SJCRH30 (cell line): ENCODE data around the gene VRK3. TPM values are rescaled to one million over a fixed set of nuclear protein-coding genes. Genes with fewer than 3 reads are reported as not detected.
"Not testable (repeated sequence)": the region's sequence is repeated elsewhere in the genome, so short reads cannot be mapped to it uniquely, and the experiment has no call there.

ENCODE experiments used
- DNase-seq, 2 experiments: peaks; one replicate each; pipeline ENCODE4 v3.0.0-alpha.2; 2015 to 2020
- H3K27ac ChIP-seq: fragments of 250-450 bp; sonication (Bioruptor Pico); 2 replicates; pipeline ENCODE4 v1.5.1; 2020; ENCODE audit warnings: mild to moderate bottlenecking, moderate library complexity
- H3K27me3 ChIP-seq: fragments of 250-450 bp; sonication (Bioruptor Pico); 2 replicates; pipeline ENCODE4 v1.5.1; 2020; ENCODE audit warnings: mild to moderate bottlenecking, moderate library complexity
- H3K36me3 ChIP-seq: fragments of 250-450 bp; sonication (Bioruptor Pico); 2 replicates; pipeline ENCODE4 v1.5.1; 2020; ENCODE audit warnings: mild to moderate bottlenecking, moderate library complexity
- H3K4me1 ChIP-seq: fragments of 250-450 bp; sonication (Bioruptor Pico); 2 replicates; pipeline ENCODE4 v1.5.1; 2020; ENCODE audit warnings: mild to moderate bottlenecking, moderate library complexity
- H3K4me3 ChIP-seq: fragments of 250-450 bp; sonication (Bioruptor Pico); 2 replicates; pipeline ENCODE4 v1.5.1; 2020; ENCODE audit warnings: mild to moderate bottlenecking, moderate library complexity
- H3K9me3 ChIP-seq: fragments of 250-450 bp; sonication (Bioruptor Pico); replicated peaks from 2 replicates; pipeline ENCODE4 v1.5.1; 2020; ENCODE audit warnings: mild to moderate bottlenecking, moderate library complexity
- total RNA-seq: library from RNA; depleted of rRNA; stranded (reverse); fragments of >200 nt; shearing (Covaris generic); gene quantifications from 2 replicates; pipeline ENCODE4 v1.2.3, GENCODE V29; 2014

VRK3 gene
- total RNA-seq, 1 experiment from 2014 or later, result 23.1 TPM

DNA sequence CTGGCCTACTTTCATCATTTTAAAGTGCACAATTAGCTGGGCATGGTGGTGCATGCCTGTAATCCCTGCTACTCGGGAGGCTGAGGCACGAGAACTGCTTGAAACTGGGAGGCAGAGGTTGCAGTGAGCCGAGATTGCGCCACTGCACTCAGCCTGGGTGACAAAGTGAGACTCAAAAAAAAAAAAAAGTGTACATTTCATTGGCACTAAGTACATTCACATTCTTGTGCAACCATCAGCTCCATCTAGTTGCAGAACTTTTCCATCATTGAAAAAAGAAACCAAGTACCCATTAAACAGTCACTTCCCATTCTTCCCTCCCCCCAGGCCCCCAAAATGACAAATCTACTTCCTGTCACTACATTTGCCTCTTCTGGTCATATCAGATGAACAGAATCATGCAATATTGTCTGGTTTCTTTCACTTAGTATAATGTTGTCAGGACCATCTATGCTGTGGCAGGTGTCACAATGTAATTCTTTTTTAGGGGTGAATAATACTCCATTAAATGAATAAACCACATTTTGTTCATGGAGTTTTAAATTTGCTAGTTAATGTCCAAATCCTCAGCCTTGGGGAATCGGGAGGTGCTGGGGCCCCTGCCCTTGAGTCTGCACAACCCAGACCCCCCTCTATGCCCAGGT, 56.8 kb downstream of the VRK3 start:
- no peak for DNase-seq
- 0 out of 2 replicates have a peak, but pooled peaks cover 4% of the 10 kb centered on the region for H3K27me3 ChIP-seq

DNA sequence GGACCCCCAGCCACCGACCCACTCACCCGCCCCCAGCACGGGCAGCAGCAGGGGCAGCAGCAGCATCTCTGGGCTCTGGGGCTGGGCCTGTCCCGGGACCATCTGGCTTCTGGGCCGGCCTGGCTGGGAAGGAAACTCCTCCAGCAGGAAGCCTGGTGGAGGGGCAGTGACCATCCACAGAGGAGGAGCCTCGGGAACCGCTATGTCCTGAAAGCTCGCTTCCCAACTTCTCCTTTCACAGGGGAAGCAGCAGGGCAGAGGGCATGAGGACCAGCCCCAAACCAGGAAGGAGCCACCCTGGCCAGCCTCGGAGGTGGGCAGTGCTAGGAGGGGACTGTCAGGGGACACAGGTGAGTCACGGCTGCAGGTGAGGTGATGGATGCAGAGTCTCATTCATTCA, 64.2 kb downstream of the VRK3 start, which contains the start of gene SIGLEC11:
SIGLEC11 (minus strand) TSS at position 193 of the 400 bp plus-strand sequence; CDS start at position 102, 91 bp downstream.
- H3K36me3 ChIP-seq, H3K27ac ChIP-seq, H3K4me3 ChIP-seq, H3K9me3 ChIP-seq, H3K27me3 ChIP-seq, DNase-seq: not testable (repeated sequence)
- peaks cover 13% of the 10 kb centered on the region for H3K4me1 ChIP-seq

More for the DNA sequence above, 56.8 kb downstream of the VRK3 start:
- Histone ChIP-seq H3K4me3 (no peak overlapping the region), H3K27ac (no peak overlapping the region), H3K9me3 (no peaks in the 10 kb centered on the region), H3K4me1 (no peaks in the 10 kb centered on the region), H3K36me3 (no peaks in the 10 kb centered on the region)

DNA sequence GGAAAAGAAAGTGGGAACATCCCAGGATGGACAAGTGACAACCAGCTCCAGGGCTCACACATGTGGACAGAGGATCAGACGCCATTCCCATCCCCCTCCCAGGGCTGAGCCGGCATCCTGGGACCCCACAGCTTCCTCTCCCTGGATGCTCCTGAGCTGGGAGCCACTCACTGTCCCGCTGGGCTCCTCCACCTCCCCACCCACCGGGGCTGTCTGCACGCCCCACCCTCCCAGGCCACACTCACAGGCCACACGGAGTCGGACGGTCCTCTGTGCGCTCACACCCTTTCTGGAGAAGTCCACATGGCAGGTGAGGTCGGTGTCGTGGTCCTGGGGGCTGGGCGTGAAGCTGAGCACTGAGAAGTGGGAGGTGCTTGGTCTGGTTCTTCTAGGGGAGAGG, 65.3 kb downstream of the VRK3 start:
- not testable (repeated sequence) for H3K27ac ChIP-seq, H3K4me3 ChIP-seq, H3K36me3 ChIP-seq, H3K27me3 ChIP-seq, H3K9me3 ChIP-seq, DNase-seq
- peaks cover 14% of the 10 kb centered on the region for H3K4me1 ChIP-seq

GRCh38 chr19:49958596-49958995, 66.6 kb downstream of the VRK3 start:
- peaks cover 23% of the 10 kb centered on the region for H3K4me1 ChIP-seq
- H3K4me3 ChIP-seq, H3K27me3 ChIP-seq, H3K27ac ChIP-seq, H3K36me3 ChIP-seq, DNase-seq, H3K9me3 ChIP-seq: not testable (repeated sequence)

GRCh38 chr19:49958144-49958543, 67.0 kb downstream of the VRK3 start:
- H3K27ac ChIP-seq, H3K27me3 ChIP-seq, H3K4me3 ChIP-seq, H3K36me3 ChIP-seq, H3K9me3 ChIP-seq: not testable (repeated sequence)
- peaks cover 27% of the 10 kb centered on the region for H3K4me1 ChIP-seq
- DNase-seq, result peak in 1 of 2 experiments; percentile 21

DNA sequence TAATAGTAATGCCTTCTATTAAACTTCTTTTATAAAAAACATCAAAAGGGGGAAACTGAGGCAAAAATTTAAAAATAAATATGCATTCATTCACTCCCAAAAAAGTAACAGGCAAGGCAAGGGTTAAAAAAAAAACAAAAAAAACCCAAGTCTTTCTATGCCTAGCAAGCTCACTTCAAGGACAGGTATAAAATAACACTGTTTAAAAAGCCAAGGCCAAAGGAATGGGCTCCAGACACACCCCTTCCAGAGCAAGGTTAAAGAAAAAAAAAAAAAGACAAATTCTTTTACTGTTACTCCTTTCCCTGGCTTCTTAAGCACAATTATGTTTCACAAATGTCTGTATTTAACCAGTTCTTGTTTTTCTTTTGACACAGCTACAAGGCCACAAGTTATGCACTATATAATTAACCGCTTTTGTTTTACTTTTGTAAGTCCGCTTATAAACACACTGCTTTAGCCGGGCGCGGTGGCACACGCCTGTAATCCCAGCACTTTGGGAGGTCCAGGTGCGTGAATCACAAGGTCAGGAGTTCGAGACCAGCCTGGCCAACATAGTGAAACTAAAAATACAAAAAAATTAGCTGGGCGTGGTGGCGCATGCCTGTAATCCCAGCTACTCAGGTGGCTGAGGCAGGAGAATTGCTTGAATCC, 67.8 kb downstream of the VRK3 start:
- Histone ChIP-seq H3K36me3 (no peaks in the 10 kb centered on the region), H3K4me3 (no peak overlapping the region), H3K27me3 (peaks cover 3% of the 10 kb centered on the region), H3K9me3 (no peaks in the 10 kb centered on the region), H3K4me1 (peaks cover 32% of the 10 kb centered on the region), H3K27ac (no peak overlapping the region)
- peak in 1 of 2 experiments; percentile 15 for DNase-seq

GRCh38 chr19:49956115-49956495, 69.1 kb downstream of the VRK3 start:
- no peak for DNase-seq
- no peaks in the 10 kb centered on the region for H3K36me3 ChIP-seq
- peaks cover 3% of the 10 kb centered on the region for H3K27me3 ChIP-seq
- H3K4me1 ChIP-seq, result peaks cover 32% of the 10 kb centered on the region
- H3K9me3 ChIP-seq, result no peaks in the 10 kb centered on the region
- H3K27ac ChIP-seq, result peak overlapping the region; percentile 97
- peak overlapping the region; percentile 53 for H3K4me3 ChIP-seq

DNA sequence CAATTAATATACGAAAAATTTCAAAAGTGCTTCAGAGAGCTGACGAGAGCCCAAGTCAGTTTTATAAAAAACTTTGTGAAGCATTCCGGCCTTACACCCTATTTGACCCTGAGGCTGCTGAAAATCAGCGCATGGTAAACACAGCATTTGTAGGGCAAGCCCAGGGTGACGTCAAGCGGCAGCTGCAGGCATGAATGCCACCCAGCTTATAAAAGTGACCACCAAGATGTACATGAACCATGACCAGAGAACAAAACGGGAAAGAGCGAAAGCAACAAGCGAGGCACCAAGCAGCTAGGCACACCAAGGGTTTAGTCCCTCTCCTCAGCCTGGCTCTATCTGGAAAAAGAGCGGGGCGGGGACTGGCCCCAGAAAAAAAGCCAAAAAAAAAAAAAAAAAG, 70.2 kb downstream of the VRK3 start:
- peaks cover 32% of the 10 kb centered on the region for H3K4me1 ChIP-seq
- peak overlapping the region; percentile 53 for H3K4me3 ChIP-seq
- peak; percentile 90 to 94 for DNase-seq
- peak overlapping the region; percentile 97 for H3K27ac ChIP-seq
- no peaks in the 10 kb centered on the region for H3K36me3 ChIP-seq
- H3K9me3 ChIP-seq, result no peaks in the 10 kb centered on the region
- peaks cover 3% of the 10 kb centered on the region for H3K27me3 ChIP-seq

GRCh38 chr19:49954092-49954829, 70.9 kb downstream of the VRK3 start:
- H3K4me1 ChIP-seq, result peaks cover 32% of the 10 kb centered on the region
- peak; percentile 66 to 84 for DNase-seq
- peaks cover 3% of the 10 kb centered on the region for H3K27me3 ChIP-seq
- peak overlapping the region; percentile 53 for H3K4me3 ChIP-seq
- no peaks in the 10 kb centered on the region for H3K36me3 ChIP-seq
- no peaks in the 10 kb centered on the region for H3K9me3 ChIP-seq
- H3K27ac ChIP-seq, result peak overlapping the region; percentile 97

- Histone ChIP-seq H3K4me1 (peaks cover 32% of the 10 kb centered on the region), H3K4me3 (peak overlapping the region; percentile 53), H3K27ac (peak overlapping the region; percentile 97), H3K36me3 (no peaks in the 10 kb centered on the region), H3K9me3 (no peaks in the 10 kb centered on the region), H3K27me3 (peaks cover 3% of the 10 kb centered on the region)
- DNase-seq, result no peak
Measured at GRCh38 chr19:49953416-49953815, 71.8 kb downstream of the VRK3 start.

DNA sequence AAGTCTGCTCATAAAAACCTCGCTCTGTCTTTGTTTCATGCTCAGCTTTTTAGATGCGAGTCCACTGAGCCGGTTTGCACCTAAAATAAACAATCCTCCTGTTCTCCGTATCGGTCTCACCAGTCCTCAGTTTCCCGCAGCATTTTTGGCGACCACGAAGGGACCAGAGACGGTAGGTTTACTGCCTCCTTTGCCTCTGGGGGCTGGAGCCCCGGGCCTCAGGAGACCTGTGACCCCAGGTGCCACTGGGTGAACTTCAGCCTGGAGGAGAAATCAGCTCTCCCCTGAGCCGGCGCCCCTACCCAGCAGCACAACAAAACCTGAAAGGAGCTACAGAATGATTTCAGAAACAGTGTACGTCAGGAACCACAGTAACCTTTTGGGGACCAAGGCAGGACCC, 72.3 kb downstream of the VRK3 start:
- Histone ChIP-seq H3K27me3 (peaks cover under 1% of the 10 kb centered on the region), H3K36me3 (no peaks in the 10 kb centered on the region), H3K27ac (no peak overlapping the region; the same call in 1 of the 2 replicates), H3K9me3 (no peaks in the 10 kb centered on the region), H3K4me1 (peaks cover 30% of the 10 kb centered on the region), H3K4me3 (no peak overlapping the region)
- DNase-seq, result no peak

- no peaks in the 10 kb centered on the region for H3K27me3 ChIP-seq
- H3K27ac ChIP-seq, result no peak overlapping the region
- H3K4me3 ChIP-seq, result no peak overlapping the region
- H3K9me3 ChIP-seq, result no peaks in the 10 kb centered on the region
- DNase-seq, result no peak
- H3K36me3 ChIP-seq, result no peaks in the 10 kb centered on the region
- H3K4me1 ChIP-seq, result peaks cover 28% of the 10 kb centered on the region
Measured at GRCh38 chr19:49952479-49952836, 72.7 kb downstream of the VRK3 start.

- DNase-seq, result no peak
Measured at GRCh38 chr19:49951806-49952478, 73.2 kb downstream of the VRK3 start.

DNA sequence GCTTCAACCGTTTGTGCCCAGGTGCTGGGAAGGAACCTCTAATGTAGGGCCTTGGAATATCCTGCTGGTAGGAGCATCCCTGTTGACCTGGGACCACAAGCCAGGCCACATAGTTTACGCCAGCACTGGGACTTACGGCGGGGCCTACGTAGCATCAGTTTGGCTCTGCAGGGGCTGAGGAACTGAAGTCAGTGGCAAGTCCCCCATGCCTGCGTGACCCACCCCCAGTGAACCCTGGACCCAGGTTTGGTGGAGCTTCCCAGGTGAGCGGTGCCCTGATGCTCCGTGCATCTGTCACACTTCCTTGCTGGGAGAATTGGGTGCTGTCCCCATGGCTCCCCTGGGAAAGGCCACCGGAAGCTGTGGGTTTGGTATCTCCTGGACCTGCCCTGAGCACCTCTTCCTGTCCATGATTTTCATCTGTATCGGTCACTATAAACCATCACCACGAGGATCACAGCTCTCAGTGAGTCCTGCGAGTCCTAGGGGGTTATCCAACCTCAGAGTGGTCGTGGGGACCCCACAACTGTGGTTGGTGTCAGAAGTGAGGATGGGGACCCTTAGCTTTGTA, 74.1 kb downstream of the VRK3 start:
- Histone ChIP-seq H3K27ac (no peak overlapping the region), H3K9me3 (no peaks in the 10 kb centered on the region)
- DNase-seq, result no peak

More at GRCh38 chr19:49951806-49952478, 73.2 kb downstream of the VRK3 start:
- H3K27me3 ChIP-seq, result no peaks in the 10 kb centered on the region
- no peaks in the 10 kb centered on the region for H3K36me3 ChIP-seq
- no peak overlapping the region for H3K27ac ChIP-seq
- H3K4me1 ChIP-seq, result peaks cover 26% of the 10 kb centered on the region
- no peak overlapping the region for H3K4me3 ChIP-seq
- no peaks in the 10 kb centered on the region for H3K9me3 ChIP-seq

More for the DNA sequence above, 74.1 kb downstream of the VRK3 start:
- H3K4me1 ChIP-seq, result peaks cover 20% of the 10 kb centered on the region
- H3K27me3 ChIP-seq, result no peaks in the 10 kb centered on the region
- H3K36me3 ChIP-seq, result no peaks in the 10 kb centered on the region
- no peak overlapping the region for H3K4me3 ChIP-seq
